NCI-H460 (cell line): Measurements from ENCODE around the gene TACO1. TPM values are rescaled to one million over a fixed set of nuclear protein-coding genes. Genes with fewer than 3 reads are reported as not detected.

Experiments
- DNase-seq: peaks from one replicate; pipeline ENCODE4 v3.0.0-alpha.2; 2016; ENCODE audit warnings: low read depth; ENCODE audit errors: extremely low read depth
- polyA plus RNA-seq: library from polyadenylated mRNA; depleted of rRNA; stranded (reverse); fragments of >200 nt; gene quantifications from 2 replicates; pipeline ENCODE4 v1.2.3, GENCODE V29; 2014; cell fraction: nucleus; rRNA removed
- total RNA-seq: library from RNA; depleted of rRNA; stranded (reverse); fragments of >200 nt; shearing (Covaris generic); gene quantifications from 2 replicates; pipeline ENCODE4 v1.2.3, GENCODE V29; 2014; rRNA removed

The TACO1 gene
- 33.0 and 34.0 TPM in 2 replicates for total RNA-seq
- 22.8 and 29.6 TPM in 2 replicates for polyA plus RNA-seq

DNA sequence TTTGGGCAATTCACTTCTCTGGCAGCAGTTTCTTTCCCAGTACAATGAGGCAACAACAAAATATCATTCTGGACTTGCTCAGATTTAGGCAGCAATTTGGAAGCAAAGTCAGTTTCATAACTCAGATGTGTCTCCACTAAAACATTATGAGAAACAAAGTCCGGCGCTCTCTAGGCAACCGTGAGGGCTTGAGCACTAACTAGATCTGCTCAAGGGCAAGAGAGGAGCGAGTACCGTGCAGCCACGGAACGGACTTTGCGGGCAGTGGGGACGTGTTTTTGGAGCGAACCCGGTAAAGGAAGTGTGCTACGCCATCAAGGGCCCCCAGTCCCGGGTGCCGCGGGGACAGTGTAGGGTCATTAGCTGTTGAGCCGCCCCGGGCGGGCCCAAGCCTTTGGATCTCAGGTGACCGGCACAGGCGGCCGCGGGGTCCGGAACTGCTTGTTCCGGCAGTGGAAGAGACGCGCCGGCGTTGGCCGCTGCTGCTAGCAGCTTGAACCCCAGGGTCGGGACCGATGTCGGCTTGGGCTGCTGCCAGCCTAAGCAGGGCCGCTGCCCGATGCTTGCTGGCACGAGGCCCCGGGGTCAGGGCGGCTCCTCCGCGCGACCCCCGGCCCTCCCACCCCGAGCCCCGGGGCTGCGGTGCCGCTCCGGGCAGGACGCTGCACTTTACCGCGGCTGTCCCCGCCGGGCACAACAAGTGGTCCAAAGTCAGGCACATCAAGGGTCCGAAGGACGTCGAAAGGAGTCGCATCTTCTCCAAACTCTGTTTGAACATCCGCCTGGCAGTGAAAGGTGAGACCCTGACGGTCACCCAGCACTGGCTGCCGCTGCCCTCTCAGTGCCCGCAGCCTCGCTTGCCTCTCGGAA lies at the start of gene TACO1:
TACO1 (plus strand) TSS at position 327 of the 870 bp plus-strand sequence; CDS start at position 516, 189 bp downstream.
- DNase-seq = peak; percentile 66

GRCh38 chr17:63552211-63552610 lies 48.5 kb upstream of the TACO1 start:
- DNase-seq = no peak

GRCh38 chr17:63555500-63556156 lies 45.1 kb upstream of the TACO1 start:
- DNase-seq = no peak

GRCh38 chr17:63557416-63557815 lies 43.3 kb upstream of the TACO1 start:
- no peak for DNase-seq

GRCh38 chr17:63558441-63558840 lies 42.3 kb upstream of the TACO1 start:
- DNase-seq = no peak

- DNase-seq = no peak
Observed at GRCh38 chr17:63561819-63562218, 38.9 kb upstream of the TACO1 start.

GRCh38 chr17:63563339-63563738 lies 37.4 kb upstream of the TACO1 start:
- DNase-seq = no peak

- DNase-seq = no peak
Observed at GRCh38 chr17:63564562-63564961, 36.1 kb upstream of the TACO1 start.

GRCh38 chr17:63567229-63567628 lies 33.5 kb upstream of the TACO1 start:
- DNase-seq = no peak

GRCh38 chr17:63568563-63568962 lies 32.1 kb upstream of the TACO1 start:
- no peak for DNase-seq

DNA sequence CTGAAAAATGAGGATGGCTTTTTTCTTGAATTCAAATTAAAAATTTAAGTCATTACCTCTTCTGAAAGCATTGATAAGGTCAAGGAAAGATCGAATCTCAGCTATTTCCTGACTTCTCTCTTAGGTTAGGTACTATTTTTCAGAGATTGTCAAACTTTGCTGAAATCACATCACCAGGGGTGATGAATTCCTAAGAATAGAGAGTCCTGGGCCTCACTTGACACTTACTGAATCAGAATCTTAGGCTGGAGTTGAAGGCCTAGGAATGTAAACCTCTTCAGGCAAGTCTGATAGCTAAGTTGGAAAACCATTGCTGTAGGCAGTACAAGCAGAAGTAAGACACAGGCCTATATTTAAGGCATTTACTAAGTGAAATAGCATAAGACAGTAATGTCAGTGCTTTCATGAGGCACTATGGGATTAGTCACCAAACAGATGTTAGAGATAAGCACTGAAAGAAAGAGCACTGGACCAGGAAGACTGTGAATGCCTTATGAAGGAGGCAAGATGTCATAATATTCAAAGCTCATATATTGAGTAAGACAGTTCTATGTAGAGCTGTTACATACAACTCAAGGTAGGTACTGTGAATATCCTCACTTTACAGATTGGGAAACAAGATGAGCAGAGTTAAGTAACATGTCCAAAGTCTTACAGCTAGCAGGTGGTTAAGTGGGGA lies 28.9 kb upstream of the TACO1 start:
- no peak for DNase-seq

DNA sequence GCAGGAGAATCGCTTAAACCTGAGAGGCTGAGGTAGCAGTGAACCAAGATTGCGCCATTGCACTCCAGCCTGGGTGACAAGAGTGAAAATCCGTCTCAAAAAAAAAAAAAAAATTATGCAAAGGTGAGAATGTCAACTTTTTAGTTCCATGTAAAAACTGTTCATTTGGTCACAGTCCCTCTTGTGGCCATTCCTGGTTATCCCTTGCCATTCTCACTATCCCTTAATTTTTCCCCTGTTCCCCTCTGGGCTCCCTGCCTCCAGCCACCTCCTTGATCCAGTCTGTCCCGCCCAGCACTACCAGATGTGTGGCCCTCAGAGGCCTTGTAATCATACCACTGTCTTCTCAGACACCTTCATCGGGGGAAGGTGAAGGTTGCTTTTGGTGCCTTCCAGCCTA lies 27.1 kb upstream of the TACO1 start:
- no peak for DNase-seq

GRCh38 chr17:63578027-63578768 lies 22.5 kb upstream of the TACO1 start:
- DNase-seq = no peak

- DNase-seq = no peak
Observed at GRCh38 chr17:63578769-63579111, 22.0 kb upstream of the TACO1 start.

DNA sequence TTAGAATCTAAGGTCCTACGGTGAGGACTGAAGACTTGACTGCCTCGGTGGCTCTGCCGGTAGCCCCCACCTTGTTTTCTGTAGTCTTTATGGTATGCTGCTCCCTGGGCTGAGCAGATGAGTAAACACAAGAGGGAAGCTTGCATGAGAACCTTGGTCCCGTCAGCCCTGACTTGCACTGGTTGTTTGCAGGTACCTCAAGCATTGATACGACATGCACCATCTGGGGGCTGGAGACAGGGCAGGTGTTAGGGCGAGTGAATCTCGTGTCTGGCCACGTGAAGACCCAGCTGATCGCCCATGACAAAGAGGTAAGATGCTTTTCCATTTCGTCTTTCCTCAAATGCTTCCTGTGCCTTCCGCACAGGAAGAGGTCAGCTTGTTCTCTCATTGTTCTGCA lies 21.1 kb upstream of the TACO1 start:
- no peak for DNase-seq

DNA sequence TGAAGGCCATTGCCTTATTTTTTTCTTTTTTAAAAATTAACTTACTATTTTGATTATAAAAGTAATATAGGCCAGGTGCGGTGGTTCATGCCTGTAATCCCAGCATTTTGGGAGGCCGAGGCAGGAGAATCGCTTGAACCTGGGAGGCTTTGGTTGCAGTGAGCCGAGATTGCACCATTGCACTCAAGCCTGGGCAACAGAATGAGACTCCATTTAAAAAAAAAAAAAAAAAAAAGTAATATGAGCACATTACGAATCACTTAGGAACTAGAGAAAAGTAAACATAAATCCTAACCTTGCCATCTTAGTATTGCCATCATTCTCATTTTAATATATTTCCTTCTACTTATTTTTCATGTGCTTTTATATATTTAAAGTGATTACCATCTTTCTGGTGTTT lies 12.9 kb upstream of the TACO1 start:
- DNase-seq = no peak

GRCh38 chr17:63588797-63589196 lies 11.9 kb upstream of the TACO1 start:
- no peak for DNase-seq

GRCh38 chr17:63589646-63590045 lies 11.0 kb upstream of the TACO1 start:
- DNase-seq = no peak

GRCh38 chr17:63592797-63593196 lies 7.9 kb upstream of the TACO1 start:
- no peak for DNase-seq

- DNase-seq = no peak
Observed at GRCh38 chr17:63595132-63595531, 5.6 kb upstream of the TACO1 start.
